RWPE2 (cell line): ENCODE data around the gene SLC2A2.

Source experiments
- ATAC-seq: fragments of 200-7000 bp; cut with Tn5 transposase; 3 replicates; pipeline ENCODE4 v1.9.1; 2021; ENCODE audit warnings: low read depth
- DNase-seq: peaks from one replicate; pipeline ENCODE4 v3.0.0-alpha.2; 2020; ENCODE audit warnings: low spot score
- H3K27ac ChIP-seq: fragments of 450-650 bp; 2 replicates; pipeline ENCODE4 v1.5.1; 2017; ENCODE audit warnings: mild to moderate bottlenecking; ENCODE audit not compliant: poor library complexity, severe bottlenecking
- H3K27me3 ChIP-seq: fragments of 250-450 bp; sonication (Bioruptor Pico); 2 replicates; pipeline ENCODE4 v1.5.1; 2021; ENCODE audit warnings: mild to moderate bottlenecking, moderate library complexity; ENCODE audit not compliant: insufficient read depth, poor library complexity, severe bottlenecking
- H3K36me3 ChIP-seq: fragments of 250-450 bp; sonication (Bioruptor Pico); 2 replicates; pipeline ENCODE4 v1.5.1; 2020; ENCODE audit warnings: low read depth, mild to moderate bottlenecking, moderate library complexity
- H3K4me1 ChIP-seq: fragments of 250-450 bp; sonication (Bioruptor Pico); 2 replicates; pipeline ENCODE4 v1.5.1; 2021; ENCODE audit warnings: mild to moderate bottlenecking, moderate library complexity; ENCODE audit not compliant: insufficient read depth, poor library complexity, severe bottlenecking
- H3K4me3 ChIP-seq: fragments of 250-450 bp; sonication (Bioruptor Pico); 2 replicates; pipeline ENCODE4 v1.5.1; 2021; ENCODE audit warnings: mild to moderate bottlenecking, moderate library complexity; ENCODE audit not compliant: severe bottlenecking
- H3K9me3 ChIP-seq: fragments of 250-450 bp; sonication (Bioruptor Pico); 2 replicates; pipeline ENCODE4 v1.5.1; 2021; ENCODE audit warnings: mild to moderate bottlenecking, moderate library complexity; ENCODE audit not compliant: severe bottlenecking
- CTCF ChIP-seq: fragments of 450-650 bp; IDR thresholded peaks from one replicate; pipeline ENCODE4 v1.5.1; 2017; ENCODE audit warnings: mild to moderate bottlenecking, moderate library complexity; ENCODE audit not compliant: poor library complexity, severe bottlenecking

Gene SLC2A2

GRCh38 chr3:171064461-171064860 lies 37.9 kb upstream of the SLC2A2 start:
- Histone ChIP-seq H3K9me3 (no peaks in the 10 kb centered on the region), H3K27ac (no peak overlapping the region), H3K4me3 (no peak overlapping the region), H3K4me1 (no peaks in the 10 kb centered on the region), H3K36me3 (no peaks in the 10 kb centered on the region), H3K27me3 (no peaks in the 10 kb centered on the region)
- DNase-seq: no peak
- no peak for TF ChIP-seq CTCF
- no peak for ATAC-seq

GRCh38 chr3:171061749-171062148 lies 35.2 kb upstream of the SLC2A2 start:
- TF ChIP-seq CTCF: no peak
- DNase-seq: no peak
- ATAC-seq: no peak

GRCh38 chr3:171059978-171060377 lies 33.5 kb upstream of the SLC2A2 start:
- no peak for DNase-seq
- H3K9me3 ChIP-seq: no peaks in the 10 kb centered on the region
- ATAC-seq: no peak
- no peak overlapping the region for H3K4me3 ChIP-seq
- H3K27ac ChIP-seq: no peak overlapping the region
- no peaks in the 10 kb centered on the region for H3K36me3 ChIP-seq
- H3K27me3 ChIP-seq: no peaks in the 10 kb centered on the region
- TF ChIP-seq CTCF: no peak
- peaks cover 10% of the 10 kb centered on the region for H3K4me1 ChIP-seq

More at GRCh38 chr3:171061749-171062148, 35.2 kb upstream of the SLC2A2 start:
- H3K27me3 ChIP-seq: no peaks in the 10 kb centered on the region
- no peaks in the 10 kb centered on the region for H3K36me3 ChIP-seq
- H3K4me3 ChIP-seq: no peak overlapping the region
- H3K4me1 ChIP-seq: no peaks in the 10 kb centered on the region
- no peaks in the 10 kb centered on the region for H3K9me3 ChIP-seq
- no peak overlapping the region for H3K27ac ChIP-seq

GRCh38 chr3:171058873-171059603 lies 32.5 kb upstream of the SLC2A2 start:
- ATAC-seq (no peak), DNase-seq (no peak)
- TF ChIP-seq CTCF: no peak
- Histone ChIP-seq H3K9me3 (no peaks in the 10 kb centered on the region), H3K27ac (no peak overlapping the region), H3K27me3 (no peaks in the 10 kb centered on the region), H3K4me3 (no peak overlapping the region), H3K36me3 (no peaks in the 10 kb centered on the region), H3K4me1 (peaks cover 12% of the 10 kb centered on the region)

- H3K9me3 ChIP-seq: no peaks in the 10 kb centered on the region
- H3K36me3 ChIP-seq: no peaks in the 10 kb centered on the region
- DNase-seq (no peak), ATAC-seq (no peak)
- TF ChIP-seq CTCF: no peak
- H3K4me1 ChIP-seq: peaks cover 12% of the 10 kb centered on the region
- H3K27me3 ChIP-seq: no peaks in the 10 kb centered on the region
- no peak overlapping the region for H3K27ac ChIP-seq
- H3K4me3 ChIP-seq: no peak overlapping the region
Observed at GRCh38 chr3:171058058-171058457, 31.5 kb upstream of the SLC2A2 start.
